HepG2 (cell line): ENCODE data around the gene CCDC117. TPM values are rescaled to one million over a fixed set of nuclear protein-coding genes. Genes with fewer than 3 reads are reported as not detected.

Experiments used
- ATM ChIP-seq: fragments of 450-650 bp; IDR thresholded peaks from 2 replicates; pipeline ENCODE4 v1.7.1; 2017; ENCODE audit warnings: mild to moderate bottlenecking, borderline replicate concordance
- BORCS8-MEF2B ChIP-seq: sonication (generic); formaldehyde crosslinking; IDR thresholded peaks from 2 replicates; pipeline ENCODE4 v1.8.0; 2022; ENCODE audit warnings: mild to moderate bottlenecking, missing genetic modification reagents
- CHCHD3 ChIP-seq: sonication (generic); formaldehyde crosslinking; IDR thresholded peaks from 2 replicates; pipeline ENCODE4 v1.8.0; 2022; ENCODE audit warnings: mild to moderate bottlenecking, missing genetic modification reagents, moderate library complexity
- DDIT3 ChIP-seq: sonication (generic); formaldehyde crosslinking; IDR thresholded peaks from 2 replicates; pipeline ENCODE4 v1.4.0; 2020; ENCODE audit warnings: mild to moderate bottlenecking, missing genetic modification reagents
- E2F1 ChIP-seq: sonication (generic); formaldehyde crosslinking; IDR thresholded peaks from 2 replicates; pipeline ENCODE4 v1.5.0; 2020; ENCODE audit warnings: missing genetic modification reagents
- FOSL1 ChIP-seq: sonication (generic); formaldehyde crosslinking; IDR thresholded peaks from 2 replicates; pipeline ENCODE4 v1.9.0; 2021; ENCODE audit warnings: missing genetic modification reagents, borderline replicate concordance
- GTF3A ChIP-seq: sonication (generic); formaldehyde crosslinking; conservative IDR thresholded peaks from 2 replicates; pipeline ENCODE4 v1.4.0; 2020; ENCODE audit warnings: mild to moderate bottlenecking, missing genetic modification reagents
- HIVEP1 ChIP-seq: sonication (generic); formaldehyde crosslinking; IDR thresholded peaks from 2 replicates; pipeline ENCODE4 v1.4.0; 2020; ENCODE audit warnings: mild to moderate bottlenecking, missing genetic modification reagents
- IKZF1 ChIP-seq: fragments of 450-650 bp; IDR thresholded peaks from 2 replicates; pipeline ENCODE4 v1.7.1; 2016
- IRX3 ChIP-seq: sonication (generic); formaldehyde crosslinking; IDR thresholded peaks from 2 replicates; pipeline ENCODE4 v1.8.1; 2023; ENCODE audit warnings: mild to moderate bottlenecking, low read depth, missing genetic modification reagents, borderline replicate concordance
- ISX ChIP-seq: sonication (generic); formaldehyde crosslinking; conservative IDR thresholded peaks from 2 replicates; pipeline ENCODE4 v1.5.0; 2020; ENCODE audit warnings: missing genetic modification reagents
- KDM3A ChIP-seq: IDR thresholded peaks from 2 replicates; pipeline ENCODE4 v1.6.1; 2018; ENCODE audit warnings: low read depth, missing compliant biosample characterization
- KDM5A ChIP-seq: fragments of 200-600 bp; sonication (generic); IDR thresholded peaks from 2 replicates; pipeline ENCODE4 v1.7.0; 2018; ENCODE audit warnings: antibody characterized with exemption, mild to moderate bottlenecking, low read length, borderline replicate concordance
- LCORL ChIP-seq, 2 experiments: fragments of 450-650 bp in 1 of 2; sonication (generic) in 1 of 2; formaldehyde crosslinking in 1 of 2; IDR thresholded peaks; 2 replicates each; pipeline versions ENCODE4 v1.5.0 to v1.6.1; 2017 to 2020; ENCODE audit warnings: antibody characterized with exemption in 1 of 2, missing genetic modification reagents in 1 of 2
- NFE2 ChIP-seq: sonication (generic); formaldehyde crosslinking; IDR thresholded peaks from 2 replicates; pipeline ENCODE4 v1.4.0; 2020; ENCODE audit warnings: missing genetic modification reagents
- PTBP1 ChIP-seq: fragments of 200-400 bp; formaldehyde crosslinking; IDR thresholded peaks from 2 replicates; pipeline ENCODE4 v1.6.1; 2018; ENCODE audit warnings: low read length, low read depth; ENCODE audit not compliant: poor library complexity, severe bottlenecking
- SETDB1 ChIP-seq: sonication (generic); formaldehyde crosslinking; IDR thresholded peaks from 2 replicates; pipeline ENCODE4 v1.5.1; 2020; ENCODE audit warnings: missing genetic modification reagents, mild to moderate bottlenecking, borderline replicate concordance
- SIN3A ChIP-seq: IDR thresholded peaks from 2 replicates; pipeline ENCODE4 v1.6.1; 2011; ENCODE audit warnings: low read depth, mild to moderate bottlenecking, control low read depth, low read length, borderline replicate concordance
- SMC3 ChIP-seq: IDR thresholded peaks from 2 replicates; pipeline ENCODE4 v1.6.1; 2011; ENCODE audit warnings: low read length, improper control_type of control experiment
- TP53 ChIP-seq: sonication (generic); formaldehyde crosslinking; conservative IDR thresholded peaks from 2 replicates; pipeline ENCODE4 v1.4.0; 2020; ENCODE audit warnings: missing genetic modification reagents
- ZKSCAN5 ChIP-seq: sonication (generic); formaldehyde crosslinking; IDR thresholded peaks from 2 replicates; pipeline ENCODE4 v1.5.1; 2020; ENCODE audit warnings: mild to moderate bottlenecking, missing genetic modification reagents
- ZNF138 ChIP-seq: sonication (generic); formaldehyde crosslinking; IDR thresholded peaks from 2 replicates; pipeline ENCODE4 v1.5.0; 2020; ENCODE audit warnings: mild to moderate bottlenecking, low read depth, missing genetic modification reagents
- ZNF335 ChIP-seq: sonication (generic); formaldehyde crosslinking; IDR thresholded peaks from 2 replicates; pipeline ENCODE4 v1.4.0; 2020; ENCODE audit warnings: missing genetic modification reagents
- ZNF558 ChIP-seq: sonication (generic); formaldehyde crosslinking; IDR thresholded peaks from 2 replicates; pipeline ENCODE4 v1.9.0; 2022; ENCODE audit warnings: mild to moderate bottlenecking, missing genetic modification reagents, borderline replicate concordance
- ZSCAN12 ChIP-seq: sonication (generic); formaldehyde crosslinking; IDR thresholded peaks from 2 replicates; pipeline ENCODE4 v1.9.0; 2021; ENCODE audit warnings: mild to moderate bottlenecking, missing genetic modification reagents
- polyA plus RNA-seq, 8 experiments: library from polyadenylated mRNA; depleted of rRNA in 3 of 8; stranded (reverse) in 7 of 8; unstranded in 1 of 8; fragments of >200 nt; fragmentation: Illumina TruSeq in 4 of 8; extraction: Trizol in 4 of 8; gene quantifications; 2 replicates each; pipeline versions ENCODE4 v1.2.1 to v1.2.3, GENCODE V29; 2011 to 2016; ENCODE audit warnings: low read depth in 4 of 8, missing spikeins in 1 of 8, mixed read lengths in 1 of 8; ENCODE audit not compliant: insufficient read depth in 1 of 8
- total RNA-seq, 5 experiments: library from RNA; depleted of rRNA; stranded (reverse); fragments of >200 nt; fragmentation: Illumina TruSeq; extraction: Trizol; gene quantifications; 2 replicates each; pipeline ENCODE4 v1.2.3, GENCODE V29; 2016; ENCODE audit warnings: low read depth in 1 of 5
- TF ChIP-seq, protein P1 (sequence below): sonication (generic); formaldehyde crosslinking; conservative IDR thresholded peaks from 2 replicates; pipeline ENCODE4 v1.5.0; 2020; ENCODE audit warnings: missing genetic modification reagents
- TF ChIP-seq, protein P2 (sequence below): IDR thresholded peaks from 2 replicates; pipeline ENCODE4 v1.6.1; 2018; ENCODE audit warnings: missing genetic modification reagents

Gene CCDC117
- total and polyA plus RNA-seq, 2 of the 13 experiments (the other 11 are each of a cell fraction or from before 2014, with no cell fraction given) = 12.6 to 34.2 TPM

DNA sequence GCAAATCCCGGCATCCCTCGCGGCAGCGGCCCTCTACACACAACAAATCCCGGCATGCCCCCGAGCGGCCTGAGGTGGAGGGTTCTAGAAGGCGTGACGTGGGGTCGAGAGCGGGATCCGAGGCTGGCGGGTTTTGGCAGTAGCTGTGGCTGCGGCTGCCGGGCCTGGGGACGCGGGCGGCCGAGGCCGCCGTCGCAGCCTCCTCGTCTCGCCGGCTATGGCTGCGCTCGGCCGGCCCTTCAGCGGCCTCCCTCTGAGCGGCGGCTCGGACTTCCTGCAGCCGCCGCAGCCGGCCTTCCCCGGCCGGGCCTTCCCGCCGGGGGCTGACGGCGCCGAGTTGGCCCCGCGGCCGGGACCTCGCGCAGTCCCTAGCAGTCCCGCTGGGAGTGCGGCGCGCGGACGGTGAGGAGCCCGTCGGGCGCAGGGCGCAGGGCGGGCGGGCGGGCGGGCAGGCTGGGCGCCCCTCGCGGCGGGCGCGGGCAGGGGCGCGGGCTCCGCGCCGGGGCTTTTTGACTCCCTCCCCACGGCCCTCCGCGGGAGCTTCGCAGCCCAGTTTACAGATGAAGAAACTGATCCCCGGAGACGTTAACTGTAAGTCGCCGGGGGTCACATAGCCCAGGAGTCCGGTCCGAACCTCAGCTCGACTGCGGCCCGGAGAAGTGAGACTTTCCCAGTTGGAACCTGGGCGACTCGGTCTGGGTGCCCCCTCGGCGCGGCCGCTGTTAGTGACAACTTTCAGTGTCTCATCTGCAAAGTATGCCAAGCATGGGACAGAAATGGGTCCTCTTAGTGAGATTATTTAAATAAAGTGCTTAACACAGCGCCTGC is at the start of gene CCDC117 (continued):
- TF ChIP-seq ZNF558 (CRISPR knock-in tag) (peak; percentile 75; the same call in 1 of the 2 replicates), SETDB1 (no peak), SIN3A (peak; percentile 82; the same call in 1 of the 2 replicates), CHCHD3 (CRISPR knock-in tag) (no peak), FOSL1 (no peak), BORCS8-MEF2B (peak; percentile 77; the same call in 1 of the 2 replicates), KDM5A (peak; percentile 60; the same call in 1 of the 2 replicates), E2F1 (peak; percentile 52; the same call in 1 of the 2 replicates), ZKSCAN5 (CRISPR knock-in tag) (no peak), ATM (no peak), IKZF1 (no peak), ISX (CRISPR knock-in tag) (no peak), HIVEP1 (no peak), LCORL (IDR thresholded peaks at IDR 0.05) (no peak), LCORL (CRISPR knock-in tag; IDR thresholded peaks at IDR 0.05) (0 out of 2 replicates have a peak, but pooled peaks have one; percentile 48), SMC3 (no peak), NFE2 (CRISPR knock-in tag) (no peak), ZSCAN12 (CRISPR knock-in tag) (no peak), TP53 (0 out of 2 replicates have a peak, but pooled peaks have one; percentile 15), IRX3 (peak; percentile 78; the same call in 1 of the 2 replicates), KDM3A (CRISPR knock-in tag) (no peak), PTBP1 (no peak), GTF3A (CRISPR knock-in tag) (no peak), DDIT3 (CRISPR knock-in tag) (no peak), ZNF335 (CRISPR knock-in tag) (peak; percentile 82), ZNF138 (peak; percentile 82; the same call in 1 of the 2 replicates)
- TF ChIP-seq, protein P1, sequence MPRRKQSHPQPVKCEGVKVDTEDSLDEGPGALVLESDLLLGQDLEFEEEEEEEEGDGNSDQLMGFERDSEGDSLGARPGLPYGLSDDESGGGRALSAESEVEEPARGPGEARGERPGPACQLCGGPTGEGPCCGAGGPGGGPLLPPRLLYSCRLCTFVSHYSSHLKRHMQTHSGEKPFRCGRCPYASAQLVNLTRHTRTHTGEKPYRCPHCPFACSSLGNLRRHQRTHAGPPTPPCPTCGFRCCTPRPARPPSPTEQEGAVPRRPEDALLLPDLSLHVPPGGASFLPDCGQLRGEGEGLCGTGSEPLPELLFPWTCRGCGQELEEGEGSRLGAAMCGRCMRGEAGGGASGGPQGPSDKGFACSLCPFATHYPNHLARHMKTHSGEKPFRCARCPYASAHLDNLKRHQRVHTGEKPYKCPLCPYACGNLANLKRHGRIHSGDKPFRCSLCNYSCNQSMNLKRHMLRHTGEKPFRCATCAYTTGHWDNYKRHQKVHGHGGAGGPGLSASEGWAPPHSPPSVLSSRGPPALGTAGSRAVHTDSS (CRISPR knock-in tag) = no peak
- TF ChIP-seq, protein P2, sequence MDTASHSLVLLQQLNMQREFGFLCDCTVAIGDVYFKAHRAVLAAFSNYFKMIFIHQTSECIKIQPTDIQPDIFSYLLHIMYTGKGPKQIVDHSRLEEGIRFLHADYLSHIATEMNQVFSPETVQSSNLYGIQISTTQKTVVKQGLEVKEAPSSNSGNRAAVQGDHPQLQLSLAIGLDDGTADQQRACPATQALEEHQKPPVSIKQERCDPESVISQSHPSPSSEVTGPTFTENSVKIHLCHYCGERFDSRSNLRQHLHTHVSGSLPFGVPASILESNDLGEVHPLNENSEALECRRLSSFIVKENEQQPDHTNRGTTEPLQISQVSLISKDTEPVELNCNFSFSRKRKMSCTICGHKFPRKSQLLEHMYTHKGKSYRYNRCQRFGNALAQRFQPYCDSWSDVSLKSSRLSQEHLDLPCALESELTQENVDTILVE (CRISPR knock-in tag) = peak; percentile 33; the same call in 1 of the 2 replicates
